Hepatic stellate cell (primary cell): ENCODE data around the gene LAMTOR4.
"Not testable (repeated sequence)": the region's sequence is repeated elsewhere in the genome, so short reads cannot be mapped to it uniquely, and the experiment has no call there.

Source experiments
- DNase-seq: peaks from one replicate; pipeline ENCODE4 v3.0.0; 2011; ENCODE audit warnings: low spot score

Gene LAMTOR4

GRCh38 chr7:100122568-100122967 is 26.1 kb upstream of the LAMTOR4 start:
- DNase-seq = no peak

- DNase-seq = no peak
These were observed 24.2 kb upstream of the LAMTOR4 start for GRCh38 chr7:100124301-100125230.

- DNase-seq = no peak
These were observed 22.3 kb upstream of the LAMTOR4 start for GRCh38 chr7:100126239-100126930.

- peak; percentile 93 for DNase-seq
These were observed 21.5 kb upstream of the LAMTOR4 start, which contains the start of gene MBLAC1 for GRCh38 chr7:100126931-100127865. Gene MBLAC1 (plus strand): TSS chr7:100126967. CDS start chr7:100127396, 429 bp downstream.

- peak; percentile 36 for DNase-seq
These were observed 20.7 kb upstream of the LAMTOR4 start for GRCh38 chr7:100127866-100128636.

- no peak for DNase-seq
These were observed 20.1 kb upstream of the LAMTOR4 start for GRCh38 chr7:100128637-100128963.

DNA sequence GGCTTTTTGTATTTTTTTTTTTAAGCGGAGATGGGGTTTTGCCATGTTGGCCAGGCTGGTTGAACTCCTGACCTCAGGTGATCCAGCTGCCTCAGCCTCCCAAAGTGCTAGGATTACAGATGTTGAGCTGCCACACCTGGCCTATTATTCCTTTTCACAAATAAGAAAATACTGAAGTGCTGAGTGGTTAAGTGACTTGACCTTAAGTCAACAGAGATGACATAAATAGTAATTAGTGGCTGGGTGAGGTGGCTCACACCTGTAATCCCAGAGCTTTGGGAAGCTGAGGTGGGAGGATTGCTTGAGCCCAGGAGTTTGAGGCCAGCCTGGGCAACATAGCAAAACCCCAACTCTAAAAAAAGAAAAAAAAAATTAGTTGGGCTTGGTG is 18.5 kb upstream of the LAMTOR4 start:
- DNase-seq = not testable (repeated sequence)

GRCh38 chr7:100130608-100131453 is 17.9 kb upstream of the LAMTOR4 start:
- peak; percentile 73 for DNase-seq

- no peak for DNase-seq
These were observed 16.6 kb upstream of the LAMTOR4 start for GRCh38 chr7:100132126-100132525.

DNA sequence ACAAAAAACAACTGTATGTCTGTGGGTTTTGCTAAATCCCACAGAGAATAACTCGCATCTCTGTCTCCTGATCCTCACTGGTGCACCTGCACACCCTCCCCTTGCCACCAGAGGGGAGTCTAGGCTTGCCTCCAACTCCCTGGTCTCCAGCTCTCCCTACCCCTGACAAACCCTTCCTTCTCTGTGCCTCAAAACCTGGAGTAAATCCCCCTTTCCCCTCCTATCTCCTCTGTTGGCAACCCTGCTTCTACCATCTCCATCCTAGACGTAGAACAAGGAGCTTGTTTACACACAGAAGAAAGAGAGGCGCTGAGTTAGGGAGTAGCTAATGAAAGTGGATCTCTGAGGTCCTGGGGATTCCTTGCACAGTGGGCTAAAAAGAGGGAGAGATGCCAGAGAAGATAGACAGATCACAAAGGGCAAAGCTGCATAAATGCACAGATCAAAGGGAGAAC is 16.0 kb upstream of the LAMTOR4 start:
- DNase-seq = peak; percentile 82

DNA sequence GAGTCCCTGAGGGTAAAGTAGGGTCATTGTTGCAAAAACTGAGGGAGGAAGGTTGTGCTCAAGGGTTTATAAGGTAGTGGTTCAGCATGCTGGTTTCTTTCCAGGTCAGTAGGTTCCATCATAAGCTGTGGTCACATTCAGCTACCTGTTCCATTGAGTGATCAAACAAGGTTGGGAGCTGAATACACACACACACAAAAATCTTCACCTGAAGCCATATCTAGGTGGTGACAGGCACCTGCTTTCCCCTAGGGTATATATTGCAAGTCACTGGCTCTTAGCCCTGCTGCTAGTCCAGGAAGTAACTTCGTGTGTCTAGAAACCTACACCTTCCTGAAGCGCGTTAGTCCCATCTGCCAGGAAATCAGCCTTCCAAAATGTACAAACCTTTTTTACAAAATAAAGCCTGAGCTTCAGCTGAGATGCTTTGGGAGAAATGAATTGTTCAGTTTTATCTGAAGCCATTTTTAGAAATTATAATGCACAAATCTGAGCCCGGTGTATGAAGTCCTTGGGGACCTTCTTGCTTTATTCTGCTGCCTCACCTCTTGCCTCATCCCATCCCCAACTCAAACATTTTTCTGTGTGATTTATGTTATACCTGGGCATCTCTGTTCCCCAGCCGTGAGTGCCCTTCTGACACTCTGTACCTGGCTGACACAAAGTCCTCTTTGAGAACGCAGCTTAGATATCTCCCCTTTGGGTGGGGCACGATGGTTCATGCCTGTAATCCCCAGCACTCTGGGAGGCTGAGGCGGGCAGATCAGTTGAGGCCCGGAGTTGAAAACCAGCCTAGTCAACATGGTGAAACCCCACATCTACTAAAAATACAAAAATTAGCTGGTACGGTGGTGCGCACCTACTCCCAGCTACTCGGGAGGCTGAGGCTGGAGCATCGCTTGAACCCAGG is 10.6 kb upstream of the LAMTOR4 start:
- DNase-seq = no peak

- no peak for DNase-seq
These were observed 7.2 kb upstream of the LAMTOR4 start for GRCh38 chr7:100141555-100141949.

DNA sequence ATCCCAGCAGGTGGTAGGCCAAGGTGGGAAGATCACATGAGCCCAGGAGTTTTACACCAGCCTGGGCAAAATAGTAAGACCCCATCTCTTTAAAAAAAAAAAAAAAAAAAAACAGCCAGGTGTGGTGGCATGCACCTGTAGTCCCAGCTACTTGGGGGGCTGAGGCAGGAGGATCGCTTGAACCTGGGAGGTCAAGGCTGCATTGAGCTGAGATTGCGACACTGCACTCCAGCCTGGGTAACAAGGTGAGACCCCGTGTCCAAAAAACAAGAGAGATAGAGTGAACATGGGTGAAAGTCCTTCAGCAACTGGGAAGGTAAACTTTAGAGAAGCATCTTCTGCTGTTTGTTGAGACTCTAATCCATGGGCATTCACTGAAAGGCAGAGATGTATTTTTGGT is 6.3 kb upstream of the LAMTOR4 start:
- DNase-seq = no peak

GRCh38 chr7:100146350-100146749 is 2.4 kb upstream of the LAMTOR4 start:
- not testable (repeated sequence) for DNase-seq

GRCh38 chr7:100147278-100147677 is 1.4 kb upstream of the LAMTOR4 start:
- no peak for DNase-seq

- no peak for DNase-seq
These were observed 526 bp upstream of the LAMTOR4 start for GRCh38 chr7:100148225-100148558.

DNA sequence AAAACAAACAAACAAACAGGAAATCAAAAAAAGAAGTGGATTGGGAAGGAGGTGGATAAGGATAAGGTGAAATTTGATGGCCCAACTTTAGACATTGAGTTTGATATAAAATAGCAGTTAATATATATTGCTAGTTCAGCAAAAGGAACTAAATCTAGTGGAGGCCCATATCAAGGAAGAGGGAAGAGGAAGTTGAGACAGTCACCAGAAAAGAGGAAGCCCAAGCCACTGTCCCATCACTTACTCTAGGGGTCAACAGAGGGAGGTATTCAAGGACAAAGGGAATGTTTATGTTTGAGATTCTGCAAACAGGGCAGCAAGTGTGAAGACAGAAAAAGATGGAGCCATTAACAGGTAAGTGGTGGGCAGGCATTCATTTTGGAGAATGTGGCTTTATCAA is 3.7 kb downstream of the LAMTOR4 start:
- no peak for DNase-seq

DNA sequence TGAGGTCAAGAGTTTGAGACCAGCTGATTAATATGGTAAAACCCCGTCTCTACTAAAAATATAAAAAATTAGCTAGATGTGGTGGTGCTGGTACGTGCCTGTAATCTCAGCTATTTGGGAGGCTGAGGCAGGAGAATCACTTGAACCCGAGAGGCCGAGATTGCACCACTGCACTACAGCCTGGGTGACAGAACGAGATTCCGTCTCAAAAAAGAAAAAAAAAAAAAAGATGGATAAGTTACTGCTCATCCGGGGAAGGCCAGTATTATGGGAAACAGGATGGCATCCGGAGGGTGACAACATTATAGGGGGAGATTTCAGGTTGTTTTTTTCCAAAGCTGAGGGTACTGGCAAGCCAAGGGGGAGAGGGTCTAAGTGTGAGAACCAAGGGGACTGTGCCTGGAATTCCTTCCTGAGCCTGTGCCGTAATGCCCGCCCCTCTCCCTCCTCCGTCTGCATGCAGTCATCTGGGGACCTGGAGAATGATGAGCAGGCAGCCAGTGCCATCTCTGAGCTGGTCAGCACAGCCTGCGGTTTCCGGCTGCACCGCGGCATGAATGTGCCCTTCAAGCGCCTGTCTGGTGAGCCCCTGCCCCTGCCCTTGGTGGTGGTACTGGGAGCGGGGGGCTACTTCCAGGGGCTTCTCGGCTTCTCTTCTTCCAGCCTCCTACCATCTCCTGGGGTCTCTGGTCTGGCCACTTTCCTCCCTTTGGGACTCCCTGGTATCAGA is 4.4 kb downstream of the LAMTOR4 start:
- no peak for DNase-seq
